DND-41 (cell line): ENCODE data around the gene BEST3.
"Not testable (repeated sequence)": the region's sequence is repeated elsewhere in the genome, so short reads cannot be mapped to it uniquely, and the experiment has no call there.

Source experiments
- ATAC-seq: fragments of 200-7000 bp; cut with Tn5 transposase; 3 replicates; pipeline ENCODE4 v1.9.1; 2021; ENCODE audit warnings: low read depth; ENCODE audit not compliant: insufficient read depth
- DNase-seq: peaks from one replicate; pipeline ENCODE4 v3.0.0-alpha.2; 2020
- H2AFZ ChIP-seq: 2 replicates; pipeline ENCODE4 v1.6.0; 2012; ENCODE audit warnings: low read depth, low read length
- H3K27ac ChIP-seq: 2 replicates; pipeline ENCODE4 v1.5.1; 2012; ENCODE audit warnings: low read length, inconsistent platforms
- H3K27me3 ChIP-seq: fragments of 200-600 bp; sonication (generic); 2 replicates; pipeline ENCODE4 v1.6.0; 2012; ENCODE audit warnings: low read length, mild to moderate bottlenecking, inconsistent platforms; ENCODE audit not compliant: insufficient read depth, poor library complexity
- H3K36me3 ChIP-seq: 2 replicates; pipeline ENCODE4 v1.5.1; 2012; ENCODE audit warnings: low read length, inconsistent platforms; ENCODE audit not compliant: insufficient read depth
- H3K4me1 ChIP-seq: 2 replicates; pipeline ENCODE4 v1.5.1; 2012; ENCODE audit warnings: mild to moderate bottlenecking, low read length; ENCODE audit not compliant: insufficient read depth
- H3K4me2 ChIP-seq: 2 replicates; pipeline ENCODE4 v1.6.0; 2012; ENCODE audit warnings: mild to moderate bottlenecking, moderate library complexity, low read length, inconsistent platforms; ENCODE audit not compliant: insufficient read depth
- H3K4me3 ChIP-seq, 2 experiments: fragments of 200-600 bp in 1 of 2; shearing (Covaris generic) in 1 of 2; 2 replicates each; pipeline ENCODE4 v1.5.1; 2012 to 2016; ENCODE audit warnings: inconsistent platforms in 2 of 2, low read length in 2 of 2, mild to moderate bottlenecking in 2 of 2, low read depth in 1 of 2, moderate library complexity in 1 of 2
- H3K79me2 ChIP-seq: 2 replicates; pipeline ENCODE4 v1.6.0; 2012; ENCODE audit warnings: low read length, inconsistent platforms; ENCODE audit not compliant: insufficient read depth
- H3K9ac ChIP-seq: 2 replicates; pipeline ENCODE4 v1.6.0; 2012; ENCODE audit warnings: low read depth, mild to moderate bottlenecking, inconsistent platforms, low read length, moderate library complexity
- H3K9me3 ChIP-seq: 2 replicates; pipeline ENCODE4 v1.5.1; 2012; ENCODE audit warnings: low read length, moderate library complexity, mild to moderate bottlenecking, inconsistent platforms; ENCODE audit not compliant: insufficient read depth, severe bottlenecking
- H4K20me1 ChIP-seq: 2 replicates; pipeline ENCODE4 v1.6.0; 2012; ENCODE audit warnings: low read length; ENCODE audit not compliant: insufficient read depth
- EZH2 ChIP-seq: IDR thresholded peaks from 3 replicates; pipeline ENCODE4 v1.6.1; 2012; ENCODE audit warnings: borderline replicate concordance, low read depth, mild to moderate bottlenecking, moderate library complexity, low read length, inconsistent platforms; ENCODE audit not compliant: severe bottlenecking
- TF ChIP-seq, protein P1 (sequence below): IDR thresholded peaks from 2 replicates; pipeline ENCODE4 v1.5.1; 2012; ENCODE audit warnings: borderline replicate concordance, low read length, moderate library complexity, mild to moderate bottlenecking; ENCODE audit not compliant: poor library complexity, severe bottlenecking; ENCODE audit errors: extremely low read depth

BEST3 gene

DNA sequence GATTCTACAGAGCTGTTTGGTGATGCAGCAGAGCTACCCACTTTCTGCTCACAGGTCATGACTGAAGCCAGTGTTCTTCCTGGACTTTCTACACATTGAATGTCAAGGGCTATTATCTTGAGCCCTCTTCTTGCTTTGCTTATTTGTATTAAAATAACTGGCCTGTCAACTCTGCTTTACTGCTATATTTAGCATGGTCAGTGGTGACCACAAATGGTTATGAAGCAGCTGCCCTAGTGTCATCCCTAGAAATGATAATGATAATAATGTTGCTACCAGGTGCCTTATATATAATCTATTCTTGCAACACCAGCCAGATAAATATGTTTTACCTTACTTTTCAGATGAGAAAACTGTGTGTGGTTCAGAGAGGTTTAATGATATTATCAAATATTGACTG is 85.8 kb downstream of the BEST3 start:
- DNase-seq: no peak

DNA sequence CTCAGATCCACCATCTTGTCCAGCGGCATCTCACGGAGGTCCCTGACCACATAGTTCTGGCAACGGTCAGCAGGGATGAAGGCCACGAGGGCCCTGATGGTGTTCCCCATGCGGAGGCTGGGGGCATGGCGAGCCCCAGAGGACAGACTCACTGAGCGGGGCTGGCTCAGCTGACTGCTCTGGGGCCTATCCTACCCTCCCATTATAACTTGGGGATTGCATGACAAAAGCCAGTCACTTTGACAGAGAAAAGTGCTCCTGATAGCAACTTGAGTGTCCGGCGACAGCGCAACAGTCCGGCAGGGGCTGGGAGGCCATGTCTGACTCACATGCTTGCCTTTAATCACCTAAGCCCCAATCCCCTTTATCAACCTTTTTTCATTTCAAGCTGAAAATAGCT is 88.4 kb downstream of the BEST3 start, which contains the start of gene LRRC10:
Gene LRRC10, minus strand, starts transcription at position 179 of the 400 bp plus-strand sequence. Its CDS starts 69 bp downstream, at position 110.
- Histone ChIP-seq H4K20me1 (no peaks in the 10 kb centered on the region), H3K9me3 (no peaks in the 10 kb centered on the region), H3K36me3 (no peaks in the 10 kb centered on the region), H3K27me3 (peaks cover 3% of the 10 kb centered on the region), H3K27ac (no peak within 1 kb of the TSS), H3K9ac (no peak within 1 kb of the TSS), H3K79me2 (no peaks in the 10 kb centered on the region), H2AFZ (no peak within 1 kb of the TSS), H3K4me2 (no peak within 1 kb of the TSS), H3K4me1 (no peaks in the 10 kb centered on the region), H3K4me3 (no peak within 1 kb of the TSS)
- no peak for DNase-seq
- no peak for TF ChIP-seq EZH2
- TF ChIP-seq, protein P1, sequence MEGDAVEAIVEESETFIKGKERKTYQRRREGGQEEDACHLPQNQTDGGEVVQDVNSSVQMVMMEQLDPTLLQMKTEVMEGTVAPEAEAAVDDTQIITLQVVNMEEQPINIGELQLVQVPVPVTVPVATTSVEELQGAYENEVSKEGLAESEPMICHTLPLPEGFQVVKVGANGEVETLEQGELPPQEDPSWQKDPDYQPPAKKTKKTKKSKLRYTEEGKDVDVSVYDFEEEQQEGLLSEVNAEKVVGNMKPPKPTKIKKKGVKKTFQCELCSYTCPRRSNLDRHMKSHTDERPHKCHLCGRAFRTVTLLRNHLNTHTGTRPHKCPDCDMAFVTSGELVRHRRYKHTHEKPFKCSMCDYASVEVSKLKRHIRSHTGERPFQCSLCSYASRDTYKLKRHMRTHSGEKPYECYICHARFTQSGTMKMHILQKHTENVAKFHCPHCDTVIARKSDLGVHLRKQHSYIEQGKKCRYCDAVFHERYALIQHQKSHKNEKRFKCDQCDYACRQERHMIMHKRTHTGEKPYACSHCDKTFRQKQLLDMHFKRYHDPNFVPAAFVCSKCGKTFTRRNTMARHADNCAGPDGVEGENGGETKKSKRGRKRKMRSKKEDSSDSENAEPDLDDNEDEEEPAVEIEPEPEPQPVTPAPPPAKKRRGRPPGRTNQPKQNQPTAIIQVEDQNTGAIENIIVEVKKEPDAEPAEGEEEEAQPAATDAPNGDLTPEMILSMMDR: no peak
- no peak for ATAC-seq

More for the DNA sequence above, 85.8 kb downstream of the BEST3 start:
- Histone ChIP-seq H3K79me2 (no peaks in the 10 kb centered on the region), H3K4me3 (no peak overlapping the region), H3K4me2 (no peak overlapping the region), H3K27ac (no peak overlapping the region), H3K4me1 (no peaks in the 10 kb centered on the region), H2AFZ (no peak overlapping the region), H3K36me3 (no peaks in the 10 kb centered on the region), H3K9ac (no peak overlapping the region), H4K20me1 (no peaks in the 10 kb centered on the region), H3K27me3 (peaks cover 3% of the 10 kb centered on the region), H3K9me3 (no peaks in the 10 kb centered on the region)
- TF ChIP-seq, protein P1: no peak
- TF ChIP-seq EZH2: no peak
- no peak for ATAC-seq

DNA sequence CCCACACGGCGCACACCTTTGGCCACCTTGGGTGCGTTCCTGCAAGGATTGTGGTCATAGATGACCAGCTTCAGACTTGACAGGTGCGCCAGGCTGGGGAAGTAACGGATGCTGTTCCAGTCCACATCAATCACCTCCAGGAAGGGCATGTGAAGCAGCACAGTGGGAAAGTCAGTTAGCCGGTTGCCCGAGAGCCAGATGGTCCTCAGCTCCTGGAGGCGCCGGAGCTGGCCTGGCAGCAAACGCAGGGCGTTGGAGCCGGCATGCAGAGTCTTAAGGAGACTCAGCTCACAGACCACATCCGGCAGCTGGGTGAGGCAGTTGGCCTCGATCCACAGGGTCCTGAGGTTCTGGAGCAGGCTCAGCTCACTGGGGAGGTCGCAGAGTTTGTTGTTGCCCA is 89.0 kb downstream of the BEST3 start:
- no peak overlapping the region for H2AFZ ChIP-seq
- no peak overlapping the region for H3K4me2 ChIP-seq
- TF ChIP-seq, protein P1: no peak
- TF ChIP-seq EZH2: no peak
- no peak overlapping the region for H3K9ac ChIP-seq
- H4K20me1 ChIP-seq: no peaks in the 10 kb centered on the region
- peaks cover 3% of the 10 kb centered on the region for H3K27me3 ChIP-seq
- no peaks in the 10 kb centered on the region for H3K9me3 ChIP-seq
- no peak overlapping the region for H3K27ac ChIP-seq
- ATAC-seq (no peak), DNase-seq (no peak)
- no peak overlapping the region for H3K4me3 ChIP-seq
- H3K79me2 ChIP-seq: no peaks in the 10 kb centered on the region
- H3K4me1 ChIP-seq: no peaks in the 10 kb centered on the region
- no peaks in the 10 kb centered on the region for H3K36me3 ChIP-seq

DNA sequence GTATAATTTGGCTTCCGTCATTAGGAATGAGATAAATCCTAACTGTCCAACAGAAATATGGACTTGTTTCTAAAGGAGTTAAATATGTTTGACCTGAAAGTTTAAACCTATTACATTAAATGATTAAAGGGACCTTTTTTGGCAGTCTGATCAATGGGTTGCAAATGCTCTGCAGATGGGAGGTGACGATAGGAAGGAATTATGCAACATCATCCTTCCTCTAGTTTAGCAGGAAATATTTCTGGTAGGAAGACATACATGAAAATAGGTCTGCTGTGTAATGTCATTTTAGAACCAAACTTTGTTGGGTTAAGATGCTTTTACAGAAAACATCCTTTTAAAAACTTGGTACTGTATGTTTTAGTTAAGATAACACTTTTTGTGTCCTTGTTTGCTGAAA is 91.0 kb downstream of the BEST3 start:
- H3K4me1 ChIP-seq: no peaks in the 10 kb centered on the region
- no peak overlapping the region for H2AFZ ChIP-seq
- no peaks in the 10 kb centered on the region for H3K79me2 ChIP-seq
- H4K20me1 ChIP-seq: no peaks in the 10 kb centered on the region; the same call in 1 of the 2 replicates
- H3K4me2 ChIP-seq: no peak overlapping the region
- no peak overlapping the region for H3K27ac ChIP-seq
- ATAC-seq: no peak
- no peaks in the 10 kb centered on the region for H3K9me3 ChIP-seq
- H3K9ac ChIP-seq: no peak overlapping the region
- peaks cover 3% of the 10 kb centered on the region for H3K27me3 ChIP-seq
- DNase-seq: no peak
- TF ChIP-seq, protein P1: no peak
- H3K36me3 ChIP-seq: peaks cover 4% of the 10 kb centered on the region; the same call in 1 of the 2 replicates
- no peak overlapping the region for H3K4me3 ChIP-seq

DNA sequence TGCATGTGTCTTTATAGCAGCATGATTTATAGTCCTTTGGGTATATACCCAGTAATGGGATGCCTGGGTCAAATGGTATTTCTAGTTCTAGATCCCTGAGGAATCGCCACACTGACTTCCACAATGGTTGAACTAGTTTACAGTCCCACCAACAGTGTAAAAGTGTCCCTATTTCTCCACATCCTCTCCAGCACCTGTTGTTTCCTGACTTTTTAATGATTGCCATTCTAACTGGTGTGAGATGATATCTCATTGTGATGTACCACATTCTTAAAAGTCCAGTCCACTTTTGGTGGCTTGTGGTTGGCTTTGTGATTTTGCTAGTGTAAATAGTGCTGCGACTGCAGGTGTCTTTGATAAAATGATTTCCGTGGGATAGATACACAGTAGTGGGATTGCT is 94.8 kb downstream of the BEST3 start:
- H3K27me3 ChIP-seq, H3K4me1 ChIP-seq, H4K20me1 ChIP-seq, H3K9me3 ChIP-seq, ATAC-seq, H2AFZ ChIP-seq, H3K9ac ChIP-seq, H3K4me3 ChIP-seq, H3K79me2 ChIP-seq, H3K4me2 ChIP-seq, DNase-seq, H3K27ac ChIP-seq: not testable (repeated sequence)
- peaks cover 42% of the 10 kb centered on the region for H3K36me3 ChIP-seq
